Measurements from ENCODE around the gene GABRG3. TPM values are rescaled to one million over a fixed set of nuclear protein-coding genes. Genes with fewer than 3 reads are reported as not detected.

The GABRG3 gene
- total RNA-seq, 1 experiment from 2014 or later: not detected

GRCh38 chr15:27232876-27233275, 261.9 kb downstream of the GABRG3 start:
- ATAC-seq: no peak
- RAD21 ChIA-PET (ENCODE audit: low non-redundant PET in 1 of 2, low total read pairs in 2 of 2, uncharacterized antibody in 2 of 2, unreplicated experiment in 2 of 2): no interaction called here
- no TSS peak for BruUV-seq (replicated peaks)
- Histone ChIP-seq H3K9me2 (ENCODE audit: insufficient read depth) (no peaks in the 10 kb centered on the region), H3K4me1 (ENCODE audit: control insufficient read depth in 1 of 2, insufficient read depth in 2 of 2, low read length in 2 of 2) (no peaks in the 10 kb centered on the region), H2AFZ (ENCODE audit: low read depth, low read length, poor library complexity, severe bottlenecking) (no peak overlapping the region), H3K9ac (ENCODE audit: low read length) (no peak overlapping the region), H3K79me2 (ENCODE audit: insufficient read depth, low read length) (no peaks in the 10 kb centered on the region), H3K4me3 (replicated peaks in 1 of 2; ENCODE audit: low read depth in 1 of 2, low read length in 2 of 2) (no peak overlapping the region), H4K20me1 (ENCODE audit: insufficient read depth) (no peaks in the 10 kb centered on the region), H3K27ac (ENCODE audit: low read depth, low read length) (no peak overlapping the region), H3K36me3 (ENCODE audit: control insufficient read depth in 1 of 2, insufficient read depth in 2 of 2, low read length in 2 of 2) (no peaks in the 10 kb centered on the region), H3K4me2 (ENCODE audit: low read length) (no peak overlapping the region), H3K27me3 (ENCODE audit: insufficient read depth, low read length) (no peaks in the 10 kb centered on the region), H3K9me3 (ENCODE audit: control insufficient read depth in 1 of 2, insufficient read depth in 1 of 2, low read depth in 1 of 2, low read length in 2 of 2) (peaks cover 12 to 30% of the 10 kb centered on the region in 2 experiments; a peak in 2 of 4 replicates)
- POLR2A ChIA-PET: no interaction called here
- CTCF ChIA-PET: no interaction called here
- no peak for DNase-seq (ENCODE audit: low read depth, low spot score)
- intact Hi-C loops (cut with micrococcal nuclease): no loop called here
- no peak for TF ChIP-seq ATF3 (IDR thresholded peaks at IDR 0.05)
- TF ChIP-seq POLR2AphosphoS5 (IDR thresholded peaks at IDR 0.05; ENCODE audit: low read depth, low read length): no peak
- TF ChIP-seq RAD21 (IDR thresholded peaks at IDR 0.05; ENCODE audit: low read depth): no peak
- no peak for TF ChIP-seq CTCF (IDR thresholded peaks at IDR 0.05 in 2 of 3, conservative IDR thresholded peaks at IDR 0.05 in 1 of 3; ENCODE audit: borderline replicate concordance in 1 of 3, insufficient read depth in 1 of 3, low read depth in 2 of 3, low read length in 2 of 3)
- no peak for TF ChIP-seq SIN3A (IDR thresholded peaks at IDR 0.05; ENCODE audit: low read depth)
- no peak for TF ChIP-seq ZNF274 (IDR thresholded peaks at IDR 0.05; ENCODE audit: low read depth, low read length)
- TF ChIP-seq EZH2phosphoT487 (IDR thresholded peaks at IDR 0.05; ENCODE audit: borderline replicate concordance): no peak
- no peak for TF ChIP-seq JUND (IDR thresholded peaks at IDR 0.05)
- no peak for TF ChIP-seq ZFX (IDR thresholded peaks at IDR 0.05)
- no peak for TF ChIP-seq REST (IDR thresholded peaks at IDR 0.05; ENCODE audit: low read depth)

Data from HCT116 (cell line).